Stomach smooth muscle (tissue), 2 donors: ENCODE results near the gene SLC15A3.
"Not testable (repeated sequence)": the region's sequence is repeated elsewhere in the genome, so short reads cannot be mapped to it uniquely, and the experiment has no call there.

Source experiments
- H3K27ac ChIP-seq: one replicate; pipeline ENCODE4 v1.7.0; 2013; ENCODE audit warnings: mild to moderate bottlenecking, low read length, inconsistent platforms
- H3K27me3 ChIP-seq, 2 donors: one replicate each; pipeline ENCODE4 v1.7.0; 2013; ENCODE audit warnings: low read length in 2 of 2; ENCODE audit not compliant: insufficient read depth in 2 of 2, control insufficient read depth in 1 of 2
- H3K36me3 ChIP-seq, 2 donors: one replicate each; pipeline ENCODE4 v1.7.0; 2013; ENCODE audit warnings: low read length in 2 of 2; ENCODE audit not compliant: control insufficient read depth in 2 of 2, insufficient read depth in 2 of 2
- H3K4me1 ChIP-seq: one replicate; pipeline ENCODE4 v1.7.0; 2013; ENCODE audit warnings: low read length; ENCODE audit not compliant: control insufficient read depth, insufficient read depth
- H3K4me3 ChIP-seq, 2 donors: one replicate each; pipeline ENCODE4 v1.7.0; 2013; ENCODE audit warnings: low read length in 2 of 2
- H3K9ac ChIP-seq, 2 donors: one replicate each; pipeline ENCODE4 v1.7.0; 2013; ENCODE audit warnings: low read length in 2 of 2, mild to moderate bottlenecking in 1 of 2
- H3K9me3 ChIP-seq, 2 donors: one replicate each; pipeline ENCODE4 v1.7.0; 2013; ENCODE audit warnings: low read length in 2 of 2; ENCODE audit not compliant: control insufficient read depth in 2 of 2
- donor health status: healthy.
- donor health status: Pancreatic carcinoma.

Gene SLC15A3

GRCh38 chr11:60914633-60915247 is 37.2 kb downstream of the SLC15A3 start:
- Histone ChIP-seq H3K27me3 (peaks cover 3% of the 10 kb centered on the region in 2 donors), H3K36me3 (peaks cover 2 to 3% of the 10 kb centered on the region in 2 donors), H3K9ac (peak overlapping the region; percentile 99 to 100), H3K4me3 (peak overlapping the region; percentile 89 to 92), H3K9me3 (no peaks in the 10 kb centered on the region), H3K27ac (peak overlapping the region; percentile 97), H3K4me1 (peaks cover 39% of the 10 kb centered on the region)

- Histone ChIP-seq H3K36me3 (no peaks in the 10 kb centered on the region), H3K9me3 (no peaks in the 10 kb centered on the region), H3K4me1 (peaks cover 34% of the 10 kb centered on the region), H3K27me3 (peaks cover 3% of the 10 kb centered on the region in 2 donors), H3K9ac (peak within 1 kb of the TSS; percentile 99 to 100), H3K27ac (peak within 1 kb of the TSS; percentile 97), H3K4me3 (peak within 1 kb of the TSS; percentile 89 to 92)
These were observed 38.0 kb downstream of the SLC15A3 start, which contains the start of gene TMEM109 for GRCh38 chr11:60913793-60914632. Gene TMEM109 (plus strand): TSS chr11:60914158. CDS start chr11:60919694, 5,536 bp downstream.

- Histone ChIP-seq H3K9ac (peak overlapping the region; percentile 99 to 100), H3K27ac (peak overlapping the region; percentile 97), H3K4me3 (peak overlapping the region; percentile 89 to 92), H3K36me3 (no peaks in the 10 kb centered on the region), H3K4me1 (peaks cover 31% of the 10 kb centered on the region), H3K27me3 (peaks cover 3% of the 10 kb centered on the region in 2 donors), H3K9me3 (no peaks in the 10 kb centered on the region)
These were observed 39.0 kb downstream of the SLC15A3 start for GRCh38 chr11:60912851-60913528.

- no peaks in the 10 kb centered on the region for H3K9me3 ChIP-seq
- H3K36me3 ChIP-seq = no peaks in the 10 kb centered on the region
- peaks cover 3% of the 10 kb centered on the region in 2 donors for H3K27me3 ChIP-seq
- H3K27ac ChIP-seq = no peak overlapping the region
- no peak overlapping the region for H3K9ac ChIP-seq
- peaks cover 31% of the 10 kb centered on the region for H3K4me1 ChIP-seq
- no peak overlapping the region for H3K4me3 ChIP-seq
These were observed 39.6 kb downstream of the SLC15A3 start for GRCh38 chr11:60912223-60912850.

- H3K4me3 ChIP-seq = no peak overlapping the region
- peaks cover 27% of the 10 kb centered on the region for H3K4me1 ChIP-seq
- no peaks in the 10 kb centered on the region for H3K9me3 ChIP-seq
- H3K27me3 ChIP-seq = peaks cover 3% of the 10 kb centered on the region in 2 donors
- no peak overlapping the region for H3K27ac ChIP-seq
- H3K36me3 ChIP-seq = no peaks in the 10 kb centered on the region
- no peak overlapping the region for H3K9ac ChIP-seq
These were observed 41.1 kb downstream of the SLC15A3 start for GRCh38 chr11:60910711-60911380.

GRCh38 chr11:60910281-60910687 is 41.7 kb downstream of the SLC15A3 start:
- H3K4me3 ChIP-seq = no peak overlapping the region
- no peak overlapping the region for H3K27ac ChIP-seq
- peaks cover 3% of the 10 kb centered on the region in 2 donors for H3K27me3 ChIP-seq
- H3K36me3 ChIP-seq = no peaks in the 10 kb centered on the region
- peaks cover 27% of the 10 kb centered on the region for H3K4me1 ChIP-seq
- no peaks in the 10 kb centered on the region for H3K9me3 ChIP-seq
- H3K9ac ChIP-seq = no peak overlapping the region

GRCh38 chr11:60909680-60910280 is 42.2 kb downstream of the SLC15A3 start:
- not testable (repeated sequence) for H3K9me3 ChIP-seq, H3K27me3 ChIP-seq, H3K27ac ChIP-seq, H3K9ac ChIP-seq, H3K36me3 ChIP-seq, H3K4me3 ChIP-seq
- H3K4me1 ChIP-seq = peaks cover 29% of the 10 kb centered on the region

GRCh38 chr11:60908803-60909202 is 43.2 kb downstream of the SLC15A3 start:
- H3K4me1 ChIP-seq = peaks cover 32% of the 10 kb centered on the region
- peaks cover 3% of the 10 kb centered on the region in 2 donors for H3K27me3 ChIP-seq
- no peaks in the 10 kb centered on the region for H3K9me3 ChIP-seq
- no peak overlapping the region for H3K9ac ChIP-seq
- H3K27ac ChIP-seq = no peak overlapping the region
- H3K4me3 ChIP-seq = no peak overlapping the region
- H3K36me3 ChIP-seq = no peaks in the 10 kb centered on the region

- H3K27ac ChIP-seq = peak within 1 kb of the TSS; percentile 88
- no peaks in the 10 kb centered on the region for H3K9me3 ChIP-seq
- H3K9ac ChIP-seq = peak within 1 kb of the TSS; percentile 84 to 90
- peak within 1 kb of the TSS; percentile 88 to 93 for H3K4me3 ChIP-seq
- peaks cover 3% of the 10 kb centered on the region in 2 donors for H3K27me3 ChIP-seq
- peaks cover 28% of the 10 kb centered on the region for H3K4me1 ChIP-seq
- H3K36me3 ChIP-seq = peaks cover 14 to 22% of the 10 kb centered on the region in 2 donors
These were observed 45.6 kb downstream of the SLC15A3 start, which contains the start of gene PRPF19 for GRCh38 chr11:60906132-60906972. Gene PRPF19 (minus strand): TSS chr11:60906585. CDS start chr11:60906382, 203 bp downstream.
